ENCODE results near the gene CCL2.

Gene CCL2

DNA sequence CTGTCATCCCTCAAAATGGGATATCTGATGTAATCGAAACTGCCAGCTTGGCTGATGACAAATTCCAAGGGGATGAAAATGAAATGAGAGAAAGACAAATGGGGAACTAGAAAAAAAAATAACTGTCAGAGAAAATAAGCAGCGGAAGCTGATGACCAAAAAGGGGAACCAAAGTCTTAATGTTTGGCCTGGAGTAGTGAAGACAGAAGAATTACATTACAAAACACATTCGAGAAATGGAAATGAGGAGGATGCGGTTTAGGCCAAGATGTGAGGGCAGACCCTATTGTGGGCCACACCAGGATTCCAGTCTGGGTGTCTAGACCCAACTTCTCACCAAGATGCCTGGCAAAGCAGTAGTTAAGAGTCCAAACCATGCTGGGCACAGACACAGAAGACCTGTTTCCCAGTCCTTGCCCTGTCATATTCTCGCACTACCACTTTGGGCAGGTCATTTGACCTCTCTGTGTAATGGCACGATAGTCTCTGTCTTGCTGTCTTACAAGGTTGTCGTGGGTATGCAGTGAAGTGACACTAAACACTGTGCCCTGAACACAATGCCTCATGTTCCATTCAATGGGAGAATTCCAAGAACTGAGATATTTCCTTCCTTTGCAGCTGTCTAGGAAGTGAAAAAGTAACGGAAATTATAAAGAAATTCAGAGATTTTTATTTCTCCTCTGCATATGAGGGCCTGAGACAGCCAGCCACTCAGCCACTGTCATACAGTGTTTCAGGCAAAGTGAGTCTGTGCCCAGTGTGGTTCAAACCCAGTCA lies 12.3 kb upstream of the CCL2 start:
- DNase-seq = peak; percentile 7 to 32

DNA sequence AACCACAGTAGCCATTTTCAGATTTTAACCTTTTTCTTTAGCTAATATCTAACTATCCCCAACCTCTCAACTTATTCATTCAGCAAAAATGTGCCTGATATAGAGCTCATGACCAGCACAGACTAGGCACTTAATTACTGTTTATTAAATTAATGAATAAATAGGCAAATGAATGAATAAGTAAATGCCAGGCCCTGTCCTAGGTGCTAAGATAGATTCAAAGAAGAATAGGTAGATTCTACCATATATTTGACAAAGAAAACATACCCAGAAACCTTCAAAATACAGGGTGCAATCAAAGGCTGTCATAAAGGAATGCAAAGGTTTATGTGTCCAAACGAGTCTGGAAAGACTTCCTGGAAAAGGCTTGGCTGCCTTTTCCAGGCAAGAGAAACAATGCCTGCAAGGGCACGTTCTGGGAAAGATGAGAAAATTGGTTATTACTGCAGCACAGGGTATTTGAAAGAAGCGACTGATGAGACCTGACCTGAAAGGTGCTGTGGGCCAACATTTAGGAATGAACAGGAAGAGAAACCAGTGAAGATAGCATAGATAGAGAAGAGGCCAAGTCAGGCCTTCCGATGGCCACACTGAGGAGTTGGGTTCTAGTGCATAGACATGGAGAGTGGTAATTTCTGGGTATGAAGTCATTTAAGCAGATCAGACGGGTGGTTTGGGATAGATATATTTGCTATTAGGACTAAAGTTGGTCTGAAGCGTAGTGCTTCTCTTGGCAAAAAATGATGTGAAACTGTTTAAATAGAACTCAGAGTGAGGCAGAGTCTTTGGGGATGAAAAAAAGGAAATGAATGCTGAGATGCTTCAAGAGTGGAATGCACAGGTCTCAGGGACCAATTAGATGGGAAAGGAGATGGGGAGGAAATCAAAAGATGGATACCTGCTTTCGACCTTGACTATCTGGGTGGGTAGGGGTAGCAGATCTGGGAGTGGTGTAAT lies 11.4 kb upstream of the CCL2 start:
- no peak for DNase-seq

- no peak for DNase-seq
These were observed 9.7 kb upstream of the CCL2 start for GRCh38 chr17:34245351-34245905.

- peak in 1 of 2 donors; percentile 42 for DNase-seq
These were observed 8.6 kb upstream of the CCL2 start for GRCh38 chr17:34246446-34246845.

DNA sequence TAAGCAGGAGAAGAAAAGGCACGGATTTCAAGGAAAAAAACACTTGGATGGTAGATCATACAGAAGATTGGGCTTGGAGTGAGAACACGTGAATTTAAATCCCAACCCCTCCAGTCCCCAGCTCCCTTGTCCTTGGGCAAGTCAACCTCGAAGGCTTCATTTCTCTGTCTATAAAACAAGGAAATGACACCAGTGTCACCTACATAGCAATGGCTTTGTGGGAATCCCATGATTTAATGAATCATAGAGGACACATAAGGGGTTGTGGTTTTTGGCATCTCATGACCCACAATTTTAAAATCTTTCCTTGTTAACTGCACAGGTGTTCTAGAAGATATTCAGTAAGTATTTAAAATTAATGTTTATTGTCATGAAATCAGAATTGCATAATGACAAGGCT lies 8.2 kb upstream of the CCL2 start:
- no peak for DNase-seq

GRCh38 chr17:34248511-34249024 lies 6.5 kb upstream of the CCL2 start:
- DNase-seq = no peak

DNA sequence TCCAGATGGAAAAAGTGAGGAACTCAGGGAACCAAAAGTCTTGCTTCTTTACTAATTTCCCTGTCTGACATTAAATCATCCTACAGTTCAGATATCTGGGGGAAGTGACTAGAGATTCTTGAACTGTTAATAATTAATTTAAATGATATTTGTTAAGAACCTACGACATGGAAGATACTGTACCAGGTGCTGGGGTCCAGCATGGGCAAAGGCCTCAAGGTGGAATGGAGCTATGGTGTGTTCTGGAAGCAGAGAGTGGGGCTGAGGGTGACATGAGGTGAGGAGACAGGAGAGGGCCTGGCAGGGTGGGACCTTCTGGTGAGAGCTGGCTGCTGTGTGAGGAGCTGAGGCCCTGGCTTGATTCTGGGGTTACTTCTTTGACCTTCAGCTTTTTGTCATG lies 6.0 kb upstream of the CCL2 start:
- DNase-seq = no peak

- DNase-seq = peak in 1 of 2 donors; percentile 26
These were observed 5.6 kb upstream of the CCL2 start for GRCh38 chr17:34249478-34249877.

DNA sequence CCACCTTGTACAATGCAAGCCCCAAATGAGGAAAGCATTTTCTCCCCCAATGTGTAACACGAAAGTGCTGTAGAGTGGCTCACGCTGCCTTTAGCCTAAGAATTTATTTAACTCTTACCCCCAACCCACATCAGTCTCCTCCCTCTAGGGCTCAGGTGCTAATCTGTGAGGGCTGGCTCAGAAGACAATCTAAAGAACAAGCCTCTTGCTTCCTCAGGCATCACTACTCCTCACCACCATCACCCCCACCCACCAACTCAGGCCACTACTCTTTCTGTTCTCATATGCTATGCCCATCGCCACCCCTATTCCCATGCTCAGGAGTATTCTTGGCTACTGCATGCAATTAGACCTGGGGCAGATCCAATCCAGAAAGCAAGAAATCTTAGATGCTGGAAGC lies 3.9 kb upstream of the CCL2 start:
- DNase-seq = no peak

GRCh38 chr17:34252095-34252443 lies 3.0 kb upstream of the CCL2 start:
- peak in 1 of 2 donors; percentile 30 for DNase-seq

DNA sequence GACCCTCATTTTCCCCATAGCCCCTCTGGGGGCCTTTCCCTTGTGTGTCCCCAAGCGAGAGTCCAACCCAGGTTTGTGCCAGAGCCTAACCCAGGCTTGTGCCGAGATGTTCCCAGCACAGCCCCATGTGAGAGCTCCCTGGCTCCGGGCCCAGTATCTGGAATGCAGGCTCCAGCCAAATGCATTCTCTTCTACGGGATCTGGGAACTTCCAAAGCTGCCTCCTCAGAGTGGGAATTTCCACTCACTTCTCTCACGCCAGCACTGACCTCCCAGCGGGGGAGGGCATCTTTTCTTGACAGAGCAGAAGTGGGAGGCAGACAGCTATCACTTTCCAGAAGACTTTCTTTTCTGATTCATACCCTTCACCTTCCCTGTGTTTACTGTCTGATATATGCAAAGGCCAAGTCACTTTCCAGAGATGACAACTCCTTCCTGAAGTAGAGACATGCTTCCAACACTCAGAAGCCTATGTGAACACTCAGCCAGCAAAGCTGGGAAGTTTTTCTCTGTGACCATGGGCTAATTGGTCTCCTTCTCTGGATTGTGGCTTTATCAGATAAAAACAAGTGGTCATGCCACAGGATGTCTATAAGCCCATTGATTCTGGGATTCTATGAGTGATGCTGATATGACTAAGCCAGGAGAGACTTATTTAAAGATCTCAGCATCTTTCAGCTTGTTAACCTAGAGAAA lies 2.5 kb upstream of the CCL2 start:
- DNase-seq = no peak

GRCh38 chr17:34253139-34253525 lies 2.0 kb upstream of the CCL2 start:
- no peak for DNase-seq

DNA sequence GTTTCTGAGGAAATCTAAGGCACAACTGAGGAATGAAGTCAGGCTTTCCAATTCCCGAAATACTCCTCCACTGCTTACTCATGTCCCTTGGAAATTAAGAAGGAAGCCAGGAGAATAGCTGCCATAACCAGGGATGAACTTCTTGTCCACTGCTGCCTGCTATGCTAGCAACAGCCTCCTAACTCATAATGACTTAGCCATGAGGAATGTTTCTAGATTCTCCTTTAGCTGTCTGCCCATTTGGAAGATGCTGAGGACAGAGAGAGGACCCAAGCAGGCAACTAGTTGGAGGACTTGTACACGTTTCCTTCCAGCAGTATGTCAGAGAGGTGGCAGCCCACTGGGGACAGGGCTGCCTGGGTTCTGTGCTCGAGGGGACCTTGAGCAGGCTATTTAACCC lies 939 bp upstream of the CCL2 start:
- DNase-seq = no peak

GRCh38 chr17:34255381-34255732 lies 272 bp downstream of the CCL2 start:
- no peak for DNase-seq

DNA sequence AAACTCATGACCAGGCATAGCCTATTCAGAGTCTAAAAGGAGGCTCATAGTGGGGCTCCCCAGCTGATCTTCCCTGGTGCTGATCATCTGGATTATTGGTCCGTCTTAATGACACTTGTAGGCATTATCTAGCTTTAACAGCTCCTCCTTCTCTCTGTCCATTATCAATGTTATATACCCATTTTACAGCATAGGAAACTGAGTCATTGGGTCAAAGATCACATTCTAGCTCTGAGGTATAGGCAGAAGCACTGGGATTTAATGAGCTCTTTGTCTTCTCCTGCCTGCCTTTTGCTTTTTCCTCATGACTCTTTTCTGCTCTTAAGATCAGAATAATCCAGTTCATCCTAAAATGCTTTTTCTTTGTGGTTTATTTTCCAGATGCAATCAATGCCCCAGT lies 756 bp downstream of the CCL2 start:
- DNase-seq = no peak

DNA sequence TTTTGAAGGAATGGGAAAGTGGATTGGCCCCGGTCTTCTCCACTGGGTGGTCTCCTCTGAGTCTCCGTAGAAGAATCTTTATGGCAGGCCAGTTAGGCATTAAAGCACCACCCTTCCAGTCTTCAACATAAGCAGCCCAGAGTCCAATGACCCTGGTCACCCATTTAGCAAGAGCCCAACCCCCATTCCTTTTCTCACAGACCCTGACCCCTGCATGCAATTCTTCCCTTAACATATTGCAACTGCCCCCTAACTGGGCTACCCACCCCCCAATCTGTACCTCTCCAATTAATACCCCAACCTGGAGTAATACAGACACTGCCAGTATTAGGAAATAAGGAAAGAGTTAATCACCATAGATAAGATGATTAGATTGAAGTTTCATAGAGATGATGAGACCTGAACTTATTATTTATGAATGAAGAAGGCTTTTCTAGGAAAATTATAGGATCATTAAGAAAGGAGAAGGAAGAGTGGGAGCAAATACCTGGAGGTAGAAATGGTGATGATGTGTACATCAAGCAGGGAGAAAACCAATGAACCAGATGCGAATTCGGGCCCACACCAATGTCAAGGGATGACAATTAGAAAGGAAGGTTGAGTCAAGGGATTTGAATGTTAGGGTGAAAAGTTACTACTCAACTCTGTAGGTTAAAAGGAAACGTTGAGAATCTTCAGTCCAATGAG lies 2.4 kb downstream of the CCL2 start:
- DNase-seq = no peak

GRCh38 chr17:34257986-34258326 lies 2.9 kb downstream of the CCL2 start:
- DNase-seq = no peak

- no peak for DNase-seq
These were observed 4.1 kb downstream of the CCL2 start for GRCh38 chr17:34259146-34259545.

- DNase-seq = no peak
These were observed 5.8 kb downstream of the CCL2 start for GRCh38 chr17:34260861-34261260.

- DNase-seq = no peak
These were observed 6.7 kb downstream of the CCL2 start for GRCh38 chr17:34261568-34262337.

GRCh38 chr17:34265711-34266110 lies 10.6 kb downstream of the CCL2 start:
- DNase-seq = no peak

DNA sequence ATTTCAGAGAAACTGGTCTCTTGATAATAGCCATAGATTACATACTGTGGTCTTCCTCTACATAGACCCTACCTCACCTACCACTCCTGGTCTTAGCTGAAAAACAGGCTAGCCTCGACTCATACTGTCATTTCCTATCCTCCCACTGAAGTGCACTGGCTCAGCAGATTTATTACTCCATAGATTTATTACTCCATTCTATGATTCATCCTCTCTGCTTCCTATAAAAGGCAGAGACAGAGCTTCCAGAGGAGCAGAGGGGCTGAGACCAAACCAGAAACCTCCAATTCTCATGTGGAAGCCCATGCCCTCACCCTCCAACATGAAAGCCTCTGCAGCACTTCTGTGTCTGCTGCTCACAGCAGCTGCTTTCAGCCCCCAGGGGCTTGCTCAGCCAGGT lies 14.9 kb downstream of the CCL2 start, which contains the start of gene CCL7:
Gene CCL7, plus strand, starts transcription at position 253 of the 400 bp plus-strand sequence. Its CDS starts 70 bp downstream, at position 323.
- DNase-seq = no peak

All from CD4-positive, alpha-beta T cell treated with Interleukin-1 beta for 1 hour (primary cell).